ENCODE data around the gene XRCC4. TPM values are rescaled to one million over a fixed set of nuclear protein-coding genes. Genes with fewer than 3 reads are reported as not detected.
"Not testable (repeated sequence)": the region's sequence is repeated elsewhere in the genome, so short reads cannot be mapped to it uniquely, and the experiment has no call there.

XRCC4 gene
- total RNA-seq, 1 donor from 2014 or later, result 12.1 TPM

- H3K4me1 Mint-ChIP-seq, result peaks cover 10% of the 10 kb centered on the region
- no peaks in the 10 kb centered on the region for H3K27me3 Mint-ChIP-seq (ENCODE audit: low read depth)
- no peak overlapping the region for H3K4me3 Mint-ChIP-seq
- H3K9me3 Mint-ChIP-seq, result peaks cover 29% of the 10 kb centered on the region
- no peak for DNase-seq (ENCODE audit: low spot score in 2 of 2, unreplicated experiment in 2 of 2)
- H3K36me3 Mint-ChIP-seq, result peaks cover 29% of the 10 kb centered on the region
- TF ChIP-seq, protein P1, sequence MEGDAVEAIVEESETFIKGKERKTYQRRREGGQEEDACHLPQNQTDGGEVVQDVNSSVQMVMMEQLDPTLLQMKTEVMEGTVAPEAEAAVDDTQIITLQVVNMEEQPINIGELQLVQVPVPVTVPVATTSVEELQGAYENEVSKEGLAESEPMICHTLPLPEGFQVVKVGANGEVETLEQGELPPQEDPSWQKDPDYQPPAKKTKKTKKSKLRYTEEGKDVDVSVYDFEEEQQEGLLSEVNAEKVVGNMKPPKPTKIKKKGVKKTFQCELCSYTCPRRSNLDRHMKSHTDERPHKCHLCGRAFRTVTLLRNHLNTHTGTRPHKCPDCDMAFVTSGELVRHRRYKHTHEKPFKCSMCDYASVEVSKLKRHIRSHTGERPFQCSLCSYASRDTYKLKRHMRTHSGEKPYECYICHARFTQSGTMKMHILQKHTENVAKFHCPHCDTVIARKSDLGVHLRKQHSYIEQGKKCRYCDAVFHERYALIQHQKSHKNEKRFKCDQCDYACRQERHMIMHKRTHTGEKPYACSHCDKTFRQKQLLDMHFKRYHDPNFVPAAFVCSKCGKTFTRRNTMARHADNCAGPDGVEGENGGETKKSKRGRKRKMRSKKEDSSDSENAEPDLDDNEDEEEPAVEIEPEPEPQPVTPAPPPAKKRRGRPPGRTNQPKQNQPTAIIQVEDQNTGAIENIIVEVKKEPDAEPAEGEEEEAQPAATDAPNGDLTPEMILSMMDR (IDR thresholded peaks at IDR 0.05; ENCODE audit: unreplicated experiment), result no peak
- no peak overlapping the region for H3K27ac Mint-ChIP-seq
These were observed 268.1 kb downstream of the XRCC4 start for GRCh38 chr5:83345423-83345822.

GRCh38 chr5:83348281-83348780 is 271.0 kb downstream of the XRCC4 start:
- H3K27me3 Mint-ChIP-seq (ENCODE audit: low read depth), result no peaks in the 10 kb centered on the region
- no peak for DNase-seq (ENCODE audit: low spot score in 2 of 2, unreplicated experiment in 2 of 2)
- H3K9me3 Mint-ChIP-seq, result peaks cover 37% of the 10 kb centered on the region
- TF ChIP-seq, protein P1 (IDR thresholded peaks at IDR 0.05; ENCODE audit: unreplicated experiment), result no peak
- H3K4me3 Mint-ChIP-seq, result no peak overlapping the region
- H3K36me3 Mint-ChIP-seq, result peaks cover 30% of the 10 kb centered on the region
- H3K4me1 Mint-ChIP-seq, result peaks cover 6% of the 10 kb centered on the region
- H3K27ac Mint-ChIP-seq, result no peak overlapping the region

DNA sequence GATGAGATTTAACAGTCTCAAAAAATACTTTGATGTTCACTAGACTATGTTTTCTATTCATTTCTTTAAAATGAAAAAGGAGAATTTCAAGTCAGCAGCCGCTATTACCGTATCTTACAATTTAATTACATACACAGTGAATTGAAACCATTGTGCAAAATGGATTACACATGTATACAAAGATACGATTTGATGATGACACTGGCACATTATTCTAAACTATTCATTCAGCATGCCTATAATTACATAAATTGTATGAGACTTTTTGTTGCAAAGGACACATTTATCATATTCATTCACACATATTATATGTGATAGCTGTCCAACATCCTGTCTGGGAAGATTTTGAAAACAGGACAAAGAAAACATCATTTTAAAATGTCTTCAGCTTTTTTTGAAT is 275.9 kb downstream of the XRCC4 start:
- TF ChIP-seq, protein P1 (IDR thresholded peaks at IDR 0.05; ENCODE audit: unreplicated experiment), result no peak
- H3K4me1 Mint-ChIP-seq, result peaks cover 4% of the 10 kb centered on the region
- no peak for DNase-seq (ENCODE audit: low spot score in 2 of 2, unreplicated experiment in 2 of 2)
- no peaks in the 10 kb centered on the region for H3K27me3 Mint-ChIP-seq (ENCODE audit: low read depth)
- H3K27ac Mint-ChIP-seq, result no peak overlapping the region
- H3K36me3 Mint-ChIP-seq, result peaks cover 18% of the 10 kb centered on the region
- no peak overlapping the region for H3K4me3 Mint-ChIP-seq
- H3K9me3 Mint-ChIP-seq, result peaks cover 26% of the 10 kb centered on the region

DNA sequence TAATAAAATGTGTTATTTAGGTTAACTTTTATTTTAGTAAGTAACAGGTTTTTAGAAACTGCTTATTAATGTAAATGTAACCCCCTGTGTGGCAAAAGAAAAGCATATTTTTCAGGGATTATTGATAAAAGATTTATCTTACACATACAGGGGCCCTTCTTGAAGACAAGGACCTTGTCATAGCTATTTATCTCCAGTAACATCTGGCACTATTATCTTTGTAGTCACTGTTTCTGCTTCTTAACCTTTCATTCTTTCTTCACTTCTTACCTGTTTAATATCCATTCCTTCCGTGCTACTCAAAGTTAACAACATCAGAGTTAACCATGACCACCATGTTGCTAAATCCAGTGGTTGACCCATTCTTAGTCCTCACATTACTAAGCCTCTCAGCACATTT is 276.4 kb downstream of the XRCC4 start:
- Mint-ChIP-seq H3K27me3 (ENCODE audit: low read depth) (no peaks in the 10 kb centered on the region), H3K4me3 (no peak overlapping the region), H3K36me3 (peaks cover 13% of the 10 kb centered on the region), H3K4me1 (peaks cover 4% of the 10 kb centered on the region), H3K27ac (no peak overlapping the region), H3K9me3 (peaks cover 24% of the 10 kb centered on the region)
- no peak for DNase-seq (ENCODE audit: low spot score in 2 of 2, unreplicated experiment in 2 of 2)
- TF ChIP-seq, protein P1 (IDR thresholded peaks at IDR 0.05; ENCODE audit: unreplicated experiment), result no peak

- Mint-ChIP-seq H3K27me3 (ENCODE audit: low read depth) (no peaks in the 10 kb centered on the region), H3K36me3 (peaks cover 6% of the 10 kb centered on the region), H3K27ac (no peak overlapping the region)
These were observed 277.6 kb downstream of the XRCC4 start for GRCh38 chr5:83354958-83355357.

DNA sequence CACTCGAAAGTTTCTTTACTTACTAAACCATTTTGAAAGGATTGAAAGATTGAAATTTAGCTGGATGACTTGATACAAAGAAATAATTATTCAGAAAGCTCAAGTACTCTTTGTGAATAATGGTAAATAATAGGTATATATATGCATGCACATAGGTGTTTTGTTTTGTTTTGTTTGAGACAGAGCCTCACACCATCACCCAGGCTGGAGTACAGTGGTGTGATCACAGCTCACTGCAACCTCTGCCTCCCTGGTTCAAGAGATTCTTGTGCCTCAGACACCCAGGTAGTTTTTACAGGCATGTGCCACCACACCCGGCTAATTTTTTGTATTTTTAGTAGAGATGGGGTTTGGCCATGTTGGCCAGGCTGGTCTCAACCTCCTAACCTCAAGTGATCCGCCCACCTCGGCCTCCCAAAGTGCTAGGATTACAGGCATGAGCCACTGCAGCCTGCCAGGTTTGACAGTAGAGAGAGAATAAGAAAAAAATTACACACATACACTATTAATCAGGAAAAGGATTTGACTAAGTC is 278.2 kb downstream of the XRCC4 start:
- not testable (repeated sequence) for DNase-seq (ENCODE audit: low spot score in 2 of 2, unreplicated experiment in 2 of 2); H3K27ac Mint-ChIP-seq; H3K27me3 Mint-ChIP-seq (ENCODE audit: low read depth); H3K4me1 Mint-ChIP-seq; H3K36me3 Mint-ChIP-seq; H3K9me3 Mint-ChIP-seq; H3K4me3 Mint-ChIP-seq

More at GRCh38 chr5:83354958-83355357, 277.6 kb downstream of the XRCC4 start:
- Mint-ChIP-seq H3K4me1 (peaks cover 4% of the 10 kb centered on the region), H3K9me3 (peaks cover 12% of the 10 kb centered on the region), H3K4me3 (no peak overlapping the region)
- no peak for DNase-seq (ENCODE audit: low spot score in 2 of 2, unreplicated experiment in 2 of 2)
- TF ChIP-seq, protein P1 (IDR thresholded peaks at IDR 0.05; ENCODE audit: unreplicated experiment), result no peak
